Erythroblast (primary cell): ENCODE results near the gene ANKMY1.

ENCODE experiments used
- DNase-seq, 2 experiments: peaks; one replicate each; lab custom pipeline; 2025; lab: John Stamatoyannopoulos, UW
- GATA1 ChIP-seq: IDR thresholded peaks from 2 replicates; pipeline ENCODE4 v1.6.1; 2011; ENCODE audit warnings: low read depth, mild to moderate bottlenecking, control low read depth, low read length, moderate library complexity
- POLR2A ChIP-seq: IDR thresholded peaks from 2 replicates; pipeline ENCODE4 v1.6.1; 2011; ENCODE audit warnings: mild to moderate bottlenecking, low read length

Gene ANKMY1

GRCh38 chr2:240472078-240472790 is 85.6 kb downstream of the ANKMY1 start:
- TF ChIP-seq GATA1, result no peak
- TF ChIP-seq POLR2A, result no peak

DNA sequence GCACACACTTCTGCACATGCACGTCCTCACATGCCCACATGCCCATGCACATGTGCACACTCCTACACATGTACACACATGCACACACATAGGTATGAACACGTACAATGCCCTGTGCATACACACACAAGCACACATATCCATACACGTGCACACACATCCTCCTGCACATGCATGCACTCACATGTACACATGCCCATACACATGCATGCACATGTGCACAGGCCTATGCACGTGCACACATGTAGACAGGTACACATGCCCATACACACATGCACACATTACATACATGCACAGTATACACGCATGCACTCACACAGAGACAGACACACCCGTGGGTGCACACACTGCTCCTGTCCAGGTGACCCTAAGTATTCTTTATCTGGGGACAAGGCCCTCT is 88.0 kb downstream of the ANKMY1 start:
- DNase-seq, result no peak
- TF ChIP-seq GATA1 (no peak), POLR2A (no peak)

More at GRCh38 chr2:240472078-240472790, 85.6 kb downstream of the ANKMY1 start:
- DNase-seq, result no peak

GRCh38 chr2:240469239-240469636 is 88.5 kb downstream of the ANKMY1 start:
- TF ChIP-seq POLR2A, result no peak
- TF ChIP-seq GATA1, result no peak
- no peak for DNase-seq

DNA sequence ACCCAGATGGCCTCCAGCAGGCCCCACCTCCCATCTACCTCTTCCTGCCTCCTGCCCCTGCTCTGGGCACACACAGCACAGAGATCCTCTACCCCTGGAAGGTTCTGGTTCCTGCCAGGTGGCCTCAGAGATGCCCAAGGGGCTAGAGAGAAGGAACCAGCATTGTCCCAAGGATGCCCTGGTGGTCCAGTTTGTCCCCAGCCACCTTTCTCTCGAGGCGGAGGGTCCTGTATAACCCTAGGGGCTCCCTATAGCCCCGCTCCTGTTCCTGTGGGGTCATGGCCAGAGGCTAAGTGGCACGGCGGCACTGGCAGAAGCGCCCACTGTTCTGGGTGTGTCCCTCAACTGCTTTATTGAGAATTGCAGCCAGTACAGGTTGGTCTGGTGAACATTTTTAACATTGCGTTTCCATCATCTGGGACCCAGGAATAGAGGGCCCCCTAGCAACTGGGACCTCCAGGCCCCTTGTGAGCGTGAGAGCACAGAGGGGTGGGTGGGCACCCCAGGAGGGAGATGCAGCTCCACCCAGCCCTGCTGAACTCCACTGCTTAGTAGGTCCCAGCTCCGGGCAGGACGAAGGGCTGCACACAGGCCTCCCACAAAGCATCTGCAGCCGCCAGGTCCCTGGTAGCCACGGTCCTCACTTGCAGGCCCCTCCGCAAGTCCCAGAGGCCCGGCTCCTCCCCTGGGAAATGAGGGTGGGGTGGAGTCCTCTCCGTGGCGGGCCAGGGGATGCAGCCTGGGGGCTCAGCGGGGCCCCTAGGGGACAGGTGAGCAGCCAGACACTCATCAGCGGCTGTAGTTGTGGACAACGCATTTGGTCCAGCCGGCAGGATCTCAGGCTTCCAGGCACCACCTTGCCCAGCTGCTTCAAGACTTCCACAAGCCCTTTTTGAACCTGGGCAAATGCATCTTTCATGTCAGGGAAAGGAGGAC is 89.2 kb downstream of the ANKMY1 start:
- TF ChIP-seq GATA1 (no peak), POLR2A (no peak)
- no peak for DNase-seq

DNA sequence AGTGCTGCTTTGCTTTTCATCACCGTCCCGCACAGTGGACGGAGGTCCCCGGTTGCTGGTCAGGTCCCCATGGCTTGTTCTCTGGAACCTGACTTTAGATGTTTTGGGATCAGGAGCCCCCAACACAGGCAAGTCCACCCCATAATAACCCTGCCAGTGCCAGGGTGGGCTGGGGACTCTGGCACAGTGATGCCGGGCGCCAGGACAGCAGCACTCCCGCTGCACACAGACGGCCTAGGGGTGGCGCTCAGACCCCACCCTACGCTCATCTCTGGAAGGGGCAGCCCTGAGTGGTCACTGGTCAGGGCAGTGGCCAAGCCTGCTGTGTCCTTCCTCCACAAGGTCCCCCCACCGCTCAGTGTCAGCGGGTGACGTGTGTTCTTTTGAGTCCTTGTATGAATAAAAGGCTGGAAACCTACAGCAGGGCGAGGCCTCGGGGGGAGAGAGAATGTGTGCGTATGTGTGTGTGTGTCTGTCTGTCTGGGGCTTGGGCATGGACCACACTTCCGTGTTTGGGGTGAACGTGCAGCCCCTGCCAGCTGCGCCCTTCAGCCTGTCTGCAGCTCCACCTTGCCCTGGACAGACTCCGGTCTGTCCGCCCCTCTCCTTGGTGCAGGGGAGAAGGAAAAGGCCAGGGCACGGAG is 90.0 kb downstream of the ANKMY1 start:
- no peak for TF ChIP-seq GATA1
- no peak for TF ChIP-seq POLR2A
- no peak for DNase-seq

DNA sequence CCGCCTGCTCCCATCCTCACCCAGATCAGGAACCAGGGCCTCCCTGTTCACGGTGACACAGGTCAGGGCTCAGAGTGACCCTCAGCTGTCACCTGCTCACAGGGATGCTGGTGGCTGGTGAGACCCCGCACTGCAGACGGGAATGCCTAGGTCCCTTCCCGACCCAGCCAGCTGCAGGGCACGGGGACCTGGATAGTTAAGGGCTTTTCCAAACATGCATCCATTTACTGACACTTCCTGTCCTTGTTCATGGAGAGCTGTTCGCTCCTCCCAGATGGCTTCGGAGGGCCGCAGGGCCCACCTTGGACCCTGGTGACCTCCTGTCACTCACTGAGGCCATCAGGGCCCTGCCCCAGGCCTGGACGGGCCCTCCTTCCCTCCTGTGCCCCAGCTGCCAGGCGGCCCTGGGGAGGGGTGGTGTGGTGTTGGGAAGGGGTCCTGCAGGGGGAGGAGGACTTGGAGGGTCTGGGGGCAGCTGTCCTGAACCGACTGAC is 90.6 kb downstream of the ANKMY1 start:
- TF ChIP-seq POLR2A (no peak), GATA1 (no peak)

DNA sequence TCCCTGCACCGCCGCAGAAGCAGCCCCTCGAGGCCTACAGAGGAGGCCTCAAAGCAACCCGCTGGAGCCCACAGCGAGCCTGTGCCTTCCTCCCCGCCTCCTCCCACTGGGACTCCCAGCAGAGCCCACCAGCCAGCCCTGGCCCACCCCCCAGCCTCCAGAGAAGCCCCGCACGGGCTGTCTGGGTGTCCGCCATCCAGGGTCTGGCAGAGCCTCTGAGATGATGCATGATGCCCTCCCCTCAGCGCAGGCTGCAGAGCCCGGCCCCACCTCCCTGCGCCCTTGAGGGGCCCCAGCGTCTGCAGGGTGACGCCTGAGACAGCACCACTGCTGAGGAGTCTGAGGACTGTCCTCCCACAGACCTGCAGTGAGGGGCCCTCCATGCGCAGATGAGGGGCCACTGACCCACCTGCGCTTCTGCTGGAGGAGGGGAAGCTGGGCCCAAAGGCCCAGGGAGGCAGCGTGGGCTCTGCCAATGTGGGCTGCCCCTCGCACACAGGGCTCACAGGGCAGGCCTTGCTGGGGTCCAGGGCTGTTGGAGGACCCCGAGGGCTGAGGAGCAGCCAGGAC is 91.1 kb downstream of the ANKMY1 start:
- DNase-seq, result no peak
- TF ChIP-seq GATA1 (no peak), POLR2A (no peak)

More for the DNA sequence above, 90.6 kb downstream of the ANKMY1 start:
- no peak for DNase-seq

- no peak for TF ChIP-seq POLR2A
- no peak for TF ChIP-seq GATA1
- DNase-seq, result no peak
Observed at GRCh38 chr2:240465765-240466578, 91.8 kb downstream of the ANKMY1 start.

- TF ChIP-seq GATA1, result no peak
- TF ChIP-seq POLR2A, result no peak
- DNase-seq, result no peak
Observed at GRCh38 chr2:240465268-240465764, 92.5 kb downstream of the ANKMY1 start.

DNA sequence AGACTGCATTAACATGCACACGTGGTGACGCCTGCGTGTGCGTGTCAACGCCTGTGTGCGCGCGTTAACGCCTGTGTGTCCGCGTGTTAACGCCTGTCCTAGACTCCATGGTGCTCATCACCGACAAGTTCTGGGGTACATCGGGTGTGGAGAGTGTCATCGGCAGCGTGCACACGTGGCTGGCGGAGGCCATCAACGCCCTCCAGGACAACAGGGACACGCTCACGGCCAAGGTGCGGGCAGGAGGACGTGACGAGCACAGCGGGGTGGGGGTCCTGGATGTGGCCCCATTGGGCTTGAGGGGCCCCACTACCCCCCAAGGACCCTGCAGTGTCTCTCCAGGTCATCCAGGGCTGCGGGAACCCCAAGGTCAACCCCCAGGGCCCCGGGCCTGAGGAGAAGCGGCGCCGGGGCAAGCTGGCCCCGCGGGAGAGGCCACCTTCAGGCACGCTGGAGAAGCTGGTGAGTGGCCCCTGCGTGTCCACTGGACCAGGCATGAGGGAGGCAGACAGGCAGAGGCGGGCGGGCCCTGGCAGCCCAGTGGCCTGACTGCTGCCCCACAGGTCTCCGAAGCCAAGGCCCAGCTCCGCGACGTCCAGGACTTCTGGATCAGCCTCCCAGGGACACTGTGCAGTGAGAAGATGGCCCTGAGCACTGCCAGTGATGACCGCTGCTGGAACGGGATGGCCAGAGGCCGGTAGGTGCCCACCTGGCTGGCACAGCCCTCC is 93.1 kb downstream of the ANKMY1 start:
- TF ChIP-seq GATA1 (no peak), POLR2A (no peak)

GRCh38 chr2:240463866-240464481 is 93.8 kb downstream of the ANKMY1 start:
- no peak for DNase-seq
- TF ChIP-seq GATA1 (no peak), POLR2A (no peak)

More for the DNA sequence above, 93.1 kb downstream of the ANKMY1 start:
- no peak for DNase-seq

DNA sequence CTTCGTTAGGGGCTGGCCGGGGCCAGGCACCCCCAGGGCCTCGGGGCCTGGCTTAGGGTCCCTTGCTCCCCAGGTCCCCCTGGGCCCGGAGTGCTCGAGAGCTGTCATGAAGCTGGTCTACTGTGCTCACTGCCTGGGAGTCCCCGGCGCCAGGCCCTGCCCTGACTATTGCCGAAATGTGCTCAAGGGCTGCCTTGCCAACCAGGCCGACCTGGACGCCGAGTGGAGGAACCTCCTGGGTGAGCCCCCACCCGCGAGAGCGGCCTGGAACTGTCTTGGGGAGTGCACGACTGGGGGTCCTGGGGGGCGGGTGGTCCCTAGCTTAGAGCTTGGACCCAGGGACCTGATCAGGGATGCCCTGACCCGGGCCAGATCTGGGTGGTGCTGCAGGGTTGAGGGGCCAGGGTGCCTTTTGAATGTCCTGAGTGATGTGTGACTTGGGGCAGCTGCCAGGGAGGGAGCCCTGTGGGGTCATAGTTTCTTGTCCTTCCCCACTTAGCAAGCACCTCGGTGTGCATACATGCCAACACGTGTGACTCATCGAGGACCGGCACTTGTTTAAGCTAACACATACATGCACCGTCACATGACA is 94.4 kb downstream of the ANKMY1 start:
- no peak for DNase-seq
- TF ChIP-seq GATA1, result no peak
- no peak for TF ChIP-seq POLR2A
